Measurements from ENCODE around the gene OR1F1. TPM values are rescaled to one million over a fixed set of nuclear protein-coding genes. Genes with fewer than 3 reads are reported as not detected.

Gene OR1F1
- total RNA-seq, 1 donor from 2014 or later, result not detected

- no peaks in the 10 kb centered on the region for H3K27me3 ChIP-seq
- intact Hi-C loops (cut with DNase I), result no loop called here
- peaks cover 20 to 27% of the 10 kb centered on the region in 2 donors for H3K36me3 ChIP-seq
- DNase-seq (ENCODE audit: low spot score in 2 of 2), result no peak
- peaks cover 0 to 1% of the 10 kb centered on the region in 2 donors for H3K4me1 ChIP-seq
- H3K4me3 ChIP-seq, result no peak overlapping the region
- H3K9me3 ChIP-seq, result no peaks in the 10 kb centered on the region
- no peak overlapping the region for H3K27ac ChIP-seq
- no peak for TF ChIP-seq CTCF (IDR thresholded peaks at IDR 0.05)
These were observed 43.6 kb upstream of the OR1F1 start for GRCh38 chr16:3144321-3144983.

- H3K27me3 ChIP-seq, result no peaks in the 10 kb centered on the region
- DNase-seq (ENCODE audit: low spot score in 2 of 2), result no peak
- no peak overlapping the region for H3K4me3 ChIP-seq
- H3K9me3 ChIP-seq, result no peaks in the 10 kb centered on the region
- no peak overlapping the region for H3K27ac ChIP-seq
- no peak for TF ChIP-seq CTCF (IDR thresholded peaks at IDR 0.05)
- H3K4me1 ChIP-seq, result peaks cover 0 to 7% of the 10 kb centered on the region in 2 donors
- H3K36me3 ChIP-seq, result peaks cover 20 to 27% of the 10 kb centered on the region in 2 donors
- intact Hi-C loops (cut with DNase I), result no loop called here
These were observed 42.9 kb upstream of the OR1F1 start for GRCh38 chr16:3145151-3145550.

- H3K27me3 ChIP-seq, result no peaks in the 10 kb centered on the region
- H3K4me3 ChIP-seq, result no peak overlapping the region
- intact Hi-C loops (cut with DNase I), result no loop called here
- peaks cover 0 to 7% of the 10 kb centered on the region in 2 donors for H3K4me1 ChIP-seq
- H3K36me3 ChIP-seq, result peaks cover 19 to 25% of the 10 kb centered on the region in 2 donors
- no peak for TF ChIP-seq CTCF (IDR thresholded peaks at IDR 0.05)
- H3K9me3 ChIP-seq, result no peaks in the 10 kb centered on the region
- no peak overlapping the region for H3K27ac ChIP-seq
- no peak for DNase-seq (ENCODE audit: low spot score in 2 of 2)
These were observed 42.3 kb upstream of the OR1F1 start for GRCh38 chr16:3145660-3146059.

GRCh38 chr16:3147046-3147756, 40.8 kb upstream of the OR1F1 start:
- Histone ChIP-seq H3K4me3 (no peak overlapping the region), H3K27ac (no peak overlapping the region), H3K4me1 (peaks cover 0 to 15% of the 10 kb centered on the region in 2 donors), H3K36me3 (peaks cover 5 to 10% of the 10 kb centered on the region in 2 donors), H3K9me3 (no peaks in the 10 kb centered on the region), H3K27me3 (no peaks in the 10 kb centered on the region)
- intact Hi-C loops (cut with DNase I), result no loop called here
- DNase-seq (ENCODE audit: low spot score in 2 of 2), result no peak
- TF ChIP-seq CTCF (IDR thresholded peaks at IDR 0.05), result no peak

GRCh38 chr16:3147757-3148104, 40.3 kb upstream of the OR1F1 start:
- intact Hi-C loops (cut with DNase I), result no loop called here

More at GRCh38 chr16:3147757-3148104, 40.3 kb upstream of the OR1F1 start:
- H3K27ac ChIP-seq, result no peak overlapping the region
- no peak for DNase-seq (ENCODE audit: low spot score in 2 of 2)
- no peak overlapping the region for H3K4me3 ChIP-seq
- peaks cover 0 to 15% of the 10 kb centered on the region in 2 donors for H3K4me1 ChIP-seq
- no peaks in the 10 kb centered on the region for H3K27me3 ChIP-seq
- H3K9me3 ChIP-seq, result no peaks in the 10 kb centered on the region
- TF ChIP-seq CTCF (IDR thresholded peaks at IDR 0.05), result no peak
- peaks cover under 1 to 4% of the 10 kb centered on the region in 2 donors for H3K36me3 ChIP-seq

All from ascending aorta (tissue), 2 donors.